Stimulated activated CD4-positive, alpha-beta T cell treated with anti-CD3 and anti-CD28 coated beads, Interleukin-12 subunit alpha, Interleukin-12 subunit beta, amount 100 ng/mL, for 24 hours (primary cell): Measurements from ENCODE around the gene TMEM219.

ENCODE experiments used
- DNase-seq, 2 experiments: peaks; one replicate each; pipeline ENCODE4 v3.0.0-alpha.2; 2020; ENCODE audit warnings: low read depth in 2 of 2

Gene TMEM219

GRCh38 chr16:29982560-29983419 is 20.9 kb downstream of the TMEM219 start:
- DNase-seq: no peak

GRCh38 chr16:29983420-29984136 is 21.7 kb downstream of the TMEM219 start:
- no peak for DNase-seq

- DNase-seq: no peak
These were observed 22.4 kb downstream of the TMEM219 start for GRCh38 chr16:29984137-29984763.

- DNase-seq: no peak
These were observed 22.9 kb downstream of the TMEM219 start for GRCh38 chr16:29984764-29985147.

- DNase-seq: no peak
These were observed 23.5 kb downstream of the TMEM219 start for GRCh38 chr16:29985271-29985811.

- DNase-seq: no peak
These were observed 24.4 kb downstream of the TMEM219 start for GRCh38 chr16:29986231-29986630.

- no peak for DNase-seq
These were observed 25.1 kb downstream of the TMEM219 start for GRCh38 chr16:29986931-29987330.

GRCh38 chr16:29987371-29988085 is 25.6 kb downstream of the TMEM219 start:
- DNase-seq: no peak

- no peak for DNase-seq
These were observed 26.6 kb downstream of the TMEM219 start for GRCh38 chr16:29988346-29989075.

- no peak for DNase-seq
These were observed 27.4 kb downstream of the TMEM219 start for GRCh38 chr16:29989111-29989858.

- no peak for DNase-seq
These were observed 28.2 kb downstream of the TMEM219 start for GRCh38 chr16:29990034-29990433.

GRCh38 chr16:29990883-29991570 is 29.1 kb downstream of the TMEM219 start:
- DNase-seq: no peak

GRCh38 chr16:29991571-29991904 is 29.7 kb downstream of the TMEM219 start:
- DNase-seq: no peak

GRCh38 chr16:29992344-29992967 is 30.6 kb downstream of the TMEM219 start:
- DNase-seq: no peak

- DNase-seq: no peak
These were observed 31.5 kb downstream of the TMEM219 start for GRCh38 chr16:29993191-29993902.

- no peak for DNase-seq
These were observed 32.2 kb downstream of the TMEM219 start for GRCh38 chr16:29993903-29994599.

- DNase-seq: peak in 1 of 2 experiments; percentile 74
These were observed 32.9 kb downstream of the TMEM219 start for GRCh38 chr16:29994600-29995323.
